GM23338 (cell line): ENCODE measurements around the gene ACOT8. TPM values are rescaled to one million over a fixed set of nuclear protein-coding genes. Genes with fewer than 3 reads are reported as not detected.

Source experiments
- ATAC-seq: fragments of 200-7000 bp; cut with Tn5 transposase; 3 replicates; pipeline ENCODE4 v1.9.1; 2020
- DNase-seq: peaks from one replicate; pipeline ENCODE4 v3.0.0-alpha.2; 2015; ENCODE audit warnings: low spot score
- H2AFZ ChIP-seq: fragments of 200-600 bp; sonication (generic); 2 replicates; pipeline ENCODE4 v1.8.0; 2016; ENCODE audit warnings: antibody characterized with exemption, mild to moderate bottlenecking, moderate library complexity
- H3F3A ChIP-seq: fragments of 200-600 bp; sonication (generic); replicated peaks from 2 replicates; pipeline ENCODE4 v1.8.0; 2017; ENCODE audit warnings: antibody characterized with exemption, mixed run types, low read depth
- H3K27ac ChIP-seq: fragments of 200-600 bp; sonication (generic); 2 replicates; pipeline ENCODE4 v1.6.1; 2016; ENCODE audit warnings: low read depth
- H3K27me3 ChIP-seq: fragments of 200-600 bp; sonication (generic); 2 replicates; pipeline ENCODE4 v1.8.0; 2016; ENCODE audit warnings: mild to moderate bottlenecking, mixed run types, moderate library complexity; ENCODE audit not compliant: insufficient read depth
- H3K36me3 ChIP-seq: fragments of 200-600 bp; sonication (generic); 2 replicates; pipeline ENCODE4 v1.8.0; 2016; ENCODE audit warnings: mild to moderate bottlenecking; ENCODE audit not compliant: insufficient read depth
- H3K4me1 ChIP-seq: fragments of 200-600 bp; sonication (generic); 2 replicates; pipeline ENCODE4 v1.8.0; 2016; ENCODE audit warnings: mild to moderate bottlenecking, moderate library complexity; ENCODE audit not compliant: insufficient read depth
- H3K4me2 ChIP-seq: fragments of 200-600 bp; sonication (generic); 2 replicates; pipeline ENCODE4 v1.7.1; 2017; ENCODE audit warnings: mixed run types
- H3K4me3 ChIP-seq: fragments of 200-600 bp; sonication (generic); 2 replicates; pipeline ENCODE4 v1.6.1; 2016; ENCODE audit warnings: mixed run types
- H3K79me2 ChIP-seq: fragments of 200-600 bp; sonication (generic); replicated peaks from 2 replicates; pipeline ENCODE4 v1.8.0; 2017; ENCODE audit warnings: mild to moderate bottlenecking; ENCODE audit not compliant: insufficient read depth
- H3K9me2 ChIP-seq: fragments of 200-600 bp; sonication (generic); 2 replicates; pipeline ENCODE4 v1.8.0; 2017; ENCODE audit not compliant: insufficient read depth
- H4K20me1 ChIP-seq: fragments of 200-600 bp; sonication (generic); replicated peaks from 2 replicates; pipeline ENCODE4 v1.8.0; 2017; ENCODE audit warnings: mild to moderate bottlenecking; ENCODE audit not compliant: insufficient read depth
- H3K27ac Mint-ChIP-seq: 2 replicates; pipeline ENCODE4 v1.8.0; 2020; ENCODE audit warnings: inconsistent platforms, mild to moderate bottlenecking, moderate library complexity, mixed read lengths
- H3K27me3 Mint-ChIP-seq: 3 replicates; pipeline ENCODE4 v1.8.0; 2022; ENCODE audit warnings: low read depth, mild to moderate bottlenecking, moderate library complexity, mixed read lengths, inconsistent platforms; ENCODE audit not compliant: insufficient read depth, poor library complexity
- H3K36me3 Mint-ChIP-seq: 3 replicates; pipeline ENCODE4 v1.8.0; 2021; ENCODE audit warnings: low read depth, mild to moderate bottlenecking, inconsistent platforms, moderate library complexity, mixed read lengths
- H3K4me1 Mint-ChIP-seq: 3 replicates; pipeline ENCODE4 v1.8.0; 2020; ENCODE audit warnings: mild to moderate bottlenecking, inconsistent platforms, mixed read lengths
- H3K4me3 Mint-ChIP-seq: 3 replicates; pipeline ENCODE4 v1.8.0; 2021; ENCODE audit warnings: moderate library complexity, mild to moderate bottlenecking, inconsistent platforms, mixed read lengths
- H3K9me3 Mint-ChIP-seq: 3 replicates; pipeline ENCODE4 v1.8.0; 2020; ENCODE audit warnings: moderate library complexity, mild to moderate bottlenecking, inconsistent platforms, mixed read lengths
- CREB1 ChIP-seq: fragments of 250-450 bp; sonication (Bioruptor Pico); IDR thresholded peaks from 2 replicates; pipeline ENCODE4 v1.5.0; 2020; ENCODE audit warnings: low read depth, mild to moderate bottlenecking, moderate library complexity
- CTCF ChIP-seq, 2 experiments: fragments of 200-600 bp in 1 of 2; sonication (generic) in 1 of 2; conservative IDR thresholded peaks; 2 replicates each; pipeline versions ENCODE4 v1.5.1 to v1.6.1; 2016 to 2017; ENCODE audit warnings: antibody characterized with exemption in 2 of 2, low read depth in 2 of 2, mild to moderate bottlenecking in 2 of 2, moderate library complexity in 1 of 2
- ETS1 ChIP-seq: IDR thresholded peaks from 2 replicates; pipeline ENCODE4 v1.6.1; 2016; ENCODE audit warnings: antibody characterized with exemption
- EZH2 ChIP-seq: fragments of 200-600 bp; sonication (generic); IDR thresholded peaks from one replicate; pipeline ENCODE4 v1.8.0; 2017; ENCODE audit warnings: antibody characterized with exemption, mild to moderate bottlenecking, low read depth; ENCODE audit not compliant: unreplicated experiment
- EZH2phosphoT487 ChIP-seq: fragments of 200-600 bp; sonication (generic); IDR thresholded peaks from one replicate; pipeline ENCODE4 v1.8.1; 2018; ENCODE audit warnings: antibody characterized with exemption; ENCODE audit not compliant: unreplicated experiment
- JUNB ChIP-seq: IDR thresholded peaks from one replicate; pipeline ENCODE4 v1.6.1; 2016; ENCODE audit warnings: antibody characterized with exemption; ENCODE audit not compliant: unreplicated experiment
- NANOG ChIP-seq: IDR thresholded peaks from 2 replicates; pipeline ENCODE4 v1.6.1; 2016; ENCODE audit warnings: antibody characterized with exemption, borderline replicate concordance
- POLR2AphosphoS5 ChIP-seq: IDR thresholded peaks from 2 replicates; pipeline ENCODE4 v1.6.1; 2016; ENCODE audit warnings: antibody characterized with exemption, low read depth
- REST ChIP-seq: IDR thresholded peaks from one replicate; pipeline ENCODE4 v1.6.1; 2018; ENCODE audit warnings: antibody characterized with exemption; ENCODE audit not compliant: unreplicated experiment
- STAT1 ChIP-seq: IDR thresholded peaks from one replicate; pipeline ENCODE4 v1.6.1; 2016; ENCODE audit warnings: antibody characterized with exemption; ENCODE audit not compliant: unreplicated experiment
- ZNF114 ChIP-seq: fragments of 250-450 bp; sonication (Bioruptor Pico); IDR thresholded peaks from 2 replicates; pipeline ENCODE4 v1.5.0; 2020; ENCODE audit warnings: mild to moderate bottlenecking, moderate library complexity
- ZNF331 ChIP-seq: fragments of 250-450 bp; sonication (Bioruptor Pico); IDR thresholded peaks from 2 replicates; pipeline ENCODE4 v1.5.0; 2020; ENCODE audit warnings: low read depth, mild to moderate bottlenecking, moderate library complexity
- ZNF462 ChIP-seq: fragments of 250-450 bp; sonication (Bioruptor Pico); IDR thresholded peaks from 2 replicates; pipeline ENCODE4 v1.5.0; 2020; ENCODE audit warnings: mild to moderate bottlenecking, moderate library complexity
- polyA plus RNA-seq: library from polyadenylated mRNA; unstranded; fragments of >200 nt; fragmentation: Nextera tagmentation; extraction: Ambion mirVana; gene quantifications from 2 replicates; pipeline ENCODE4 v1.2.1, GENCODE V29; 2016
- total RNA-seq: library from RNA; depleted of rRNA; stranded (reverse); fragments of >200 nt; shearing (Covaris generic); gene quantifications from 2 replicates; pipeline ENCODE4 v1.2.3, GENCODE V29; 2014

ACOT8 gene
- total and polyA plus RNA-seq, 2 experiments from 2014 or later, result 42.0 to 75.2 TPM

GRCh38 chr20:45904583-45905504 lies 47.7 kb upstream of the ACOT8 start:
- no peak overlapping the region for H3K4me3 ChIP-seq
- Mint-ChIP-seq H3K36me3 (peaks cover 84% of the 10 kb centered on the region), H3K4me1 (peaks cover 6% of the 10 kb centered on the region; the same call in 2 of the 3 replicates), H3K27ac (no peak overlapping the region), H3K4me3 (no peak overlapping the region), H3K9me3 (no peaks in the 10 kb centered on the region; the same call in 2 of the 3 replicates), H3K27me3 (peaks cover 25% of the 10 kb centered on the region)
- H3K27me3 ChIP-seq, result no peaks in the 10 kb centered on the region
- H3K79me2 ChIP-seq, result peaks cover 6% of the 10 kb centered on the region
- ATAC-seq (peak; percentile 41; the same call in 2 of the 3 replicates), DNase-seq (no peak)
- no peak overlapping the region for H3K4me2 ChIP-seq
- H2AFZ ChIP-seq, result no peak overlapping the region
- no peak overlapping the region for H3K27ac ChIP-seq
- H3K9me2 ChIP-seq, result no peaks in the 10 kb centered on the region
- peaks cover 23% of the 10 kb centered on the region for H3K36me3 ChIP-seq
- no peaks in the 10 kb centered on the region; the same call in 1 of the 2 replicates for H3K4me1 ChIP-seq
- peaks cover 25% of the 10 kb centered on the region for H4K20me1 ChIP-seq
- TF ChIP-seq CREB1 (CRISPR knock-in tag), result no peak
- no peak for TF ChIP-seq POLR2AphosphoS5
- no peak for TF ChIP-seq STAT1
- no peak for TF ChIP-seq EZH2
- no peak for TF ChIP-seq CTCF (conservative IDR thresholded peaks at IDR 0.05; ENCODE audit: low read depth in 2 of 2)
- TF ChIP-seq EZH2phosphoT487, result no peak
- no peak for TF ChIP-seq JUNB
- TF ChIP-seq NANOG, result no peak
- no peak for TF ChIP-seq ZNF331 (CRISPR knock-in tag)
- no peak for TF ChIP-seq REST
- TF ChIP-seq ZNF462, result no peak
- TF ChIP-seq ZNF114, result no peak
- TF ChIP-seq ETS1, result no peak
- 0 out of 2 replicates have a peak, but pooled peaks cover 5% of the 10 kb centered on the region for H3F3A ChIP-seq
